ENCODE results near the gene CIT.

DNA sequence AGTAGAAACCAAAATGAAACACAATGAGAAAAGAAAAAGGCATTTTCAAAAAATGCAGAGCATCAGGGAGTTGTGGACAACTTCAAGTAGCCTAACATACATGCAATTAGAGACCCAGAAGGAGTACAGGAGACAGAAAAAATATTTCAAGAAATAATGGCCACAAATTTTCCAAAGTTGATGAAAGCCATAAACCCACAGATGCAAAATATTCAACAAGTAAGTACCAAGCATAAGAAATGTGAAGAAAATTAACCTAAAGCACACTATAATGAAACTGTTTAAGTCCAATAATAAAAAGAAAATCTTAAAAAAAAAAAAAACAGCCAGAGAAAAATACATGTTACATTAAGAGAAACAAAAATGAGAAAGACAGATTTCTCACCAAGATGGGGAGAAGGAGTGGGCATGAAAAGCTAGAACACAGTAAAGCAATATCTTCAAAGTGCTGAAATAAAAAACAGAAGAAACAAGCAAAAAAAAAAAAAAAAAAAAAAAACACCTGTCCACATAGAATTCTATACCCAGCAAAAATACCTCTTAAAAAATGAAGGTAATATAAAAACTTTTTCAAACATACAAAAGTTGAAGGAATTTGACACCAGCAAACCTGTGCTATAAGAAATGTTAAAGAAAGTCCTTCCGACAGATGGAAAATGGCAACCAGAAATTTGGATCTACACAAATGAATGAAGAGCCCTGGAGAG is 132.1 kb downstream of the CIT start:
- TF ChIP-seq, protein P1, sequence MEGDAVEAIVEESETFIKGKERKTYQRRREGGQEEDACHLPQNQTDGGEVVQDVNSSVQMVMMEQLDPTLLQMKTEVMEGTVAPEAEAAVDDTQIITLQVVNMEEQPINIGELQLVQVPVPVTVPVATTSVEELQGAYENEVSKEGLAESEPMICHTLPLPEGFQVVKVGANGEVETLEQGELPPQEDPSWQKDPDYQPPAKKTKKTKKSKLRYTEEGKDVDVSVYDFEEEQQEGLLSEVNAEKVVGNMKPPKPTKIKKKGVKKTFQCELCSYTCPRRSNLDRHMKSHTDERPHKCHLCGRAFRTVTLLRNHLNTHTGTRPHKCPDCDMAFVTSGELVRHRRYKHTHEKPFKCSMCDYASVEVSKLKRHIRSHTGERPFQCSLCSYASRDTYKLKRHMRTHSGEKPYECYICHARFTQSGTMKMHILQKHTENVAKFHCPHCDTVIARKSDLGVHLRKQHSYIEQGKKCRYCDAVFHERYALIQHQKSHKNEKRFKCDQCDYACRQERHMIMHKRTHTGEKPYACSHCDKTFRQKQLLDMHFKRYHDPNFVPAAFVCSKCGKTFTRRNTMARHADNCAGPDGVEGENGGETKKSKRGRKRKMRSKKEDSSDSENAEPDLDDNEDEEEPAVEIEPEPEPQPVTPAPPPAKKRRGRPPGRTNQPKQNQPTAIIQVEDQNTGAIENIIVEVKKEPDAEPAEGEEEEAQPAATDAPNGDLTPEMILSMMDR (conservative IDR thresholded peaks at IDR 0.05; ENCODE audit: low read depth, low read length), result no peak
- TF ChIP-seq EZH2 (IDR thresholded peaks at IDR 0.05; ENCODE audit: low read length, unreplicated experiment) (no peak), EZH2phosphoT487 (IDR thresholded peaks at IDR 0.05; ENCODE audit: borderline replicate concordance, low read length) (no peak)
